ENCODE data around the gene HECTD1. TPM values are rescaled to one million over a fixed set of nuclear protein-coding genes. Genes with fewer than 3 reads are reported as not detected.

HECTD1 gene
- total and polyA plus RNA-seq, 10 of the 15 experiments (the other 5 are each of a cell fraction or from before 2014, with no cell fraction given): 27.3 to 116 (median 57.7) TPM

DNA sequence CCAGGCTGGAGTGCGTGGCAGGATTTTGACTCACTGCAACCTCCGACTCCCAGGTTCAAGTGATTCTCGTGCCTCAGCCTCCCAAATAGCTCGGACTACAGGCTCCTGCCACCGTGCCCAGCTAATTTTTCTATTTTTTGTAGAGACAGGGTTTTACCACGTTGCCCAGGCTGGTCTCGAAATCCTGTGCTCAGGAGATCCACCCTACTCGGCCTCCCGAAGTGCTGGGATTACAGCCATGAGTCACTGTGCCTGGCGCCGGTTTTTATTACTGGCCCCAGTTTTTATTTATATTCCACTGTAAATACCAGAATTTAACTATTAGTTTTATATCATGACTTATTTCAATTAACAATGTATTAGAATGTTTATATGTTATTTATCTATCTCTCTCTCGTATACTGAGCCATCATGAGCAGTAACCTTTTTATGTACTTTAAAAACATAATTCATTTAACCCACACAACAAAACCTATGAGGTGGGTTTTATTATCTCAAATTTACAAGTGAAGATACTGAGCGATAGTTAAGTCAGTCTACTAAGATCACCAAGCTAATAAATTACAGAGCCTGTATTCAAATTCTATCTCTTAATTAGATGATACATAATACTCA, 47.8 kb downstream of the HECTD1 start:
- BruUV-seq (replicated peaks): no TSS peak
- Histone ChIP-seq H3K9ac (ENCODE audit: control insufficient read depth, insufficient read depth, low read length) (no peak overlapping the region), H3K27me3 (replicated peaks in 1 of 2; ENCODE audit: control insufficient read depth in 2 of 2, insufficient read depth in 2 of 2, low read length in 1 of 2) (no peaks in the 10 kb centered on the region), H4K20me1 (ENCODE audit: control insufficient read depth, insufficient read depth) (no peaks in the 10 kb centered on the region), H2AFZ (ENCODE audit: control insufficient read depth, low read depth, low read length) (no peak overlapping the region), H3K36me3 (ENCODE audit: control insufficient read depth in 2 of 2, insufficient read depth in 2 of 2, low read length in 1 of 2) (peaks cover 4 to 6% of the 10 kb centered on the region in 2 experiments; a peak in 3 of 4 replicates), H3K9me3 (replicated peaks; ENCODE audit: control insufficient read depth, insufficient read depth, low read length) (no peaks in the 10 kb centered on the region), H3K27ac (ENCODE audit: control insufficient read depth, insufficient read depth) (no peak overlapping the region), H3K4me1 (ENCODE audit: control insufficient read depth, insufficient read depth, low read length) (no peaks in the 10 kb centered on the region), H3K4me3 (no peak overlapping the region), H3K79me2 (ENCODE audit: control insufficient read depth, insufficient read depth, low read length) (no peaks in the 10 kb centered on the region), H3K4me2 (ENCODE audit: control insufficient read depth, insufficient read depth) (no peak overlapping the region)
- WGBS (ENCODE audit: insufficient coverage, insufficient replicate concordance, low lambda C conversion rate, missing lambda C conversion rate): 96% methylated on average over 13 of the region's 13 CpGs
- ChIA-PET POLR2A (no interaction called here), SMC1A (ENCODE audit: uncharacterized antibody, unreplicated experiment) (interaction anchor here (0.5 kb wide), 1 partner anchor 134 kb away, joined by 3 read pairs; no protein-coding TSS in a partner anchor), RAD21 (ENCODE audit: unreplicated experiment) (no interaction called here), CTCF (interaction anchor here (0.6 kb wide), 2 partner anchors 35 to 190 kb away, joined by 3 read pairs; no protein-coding TSS in a partner anchor)
- FAIRE-seq (no peak), ATAC-seq (no peak), DNase-seq (ENCODE audit: low read depth, low spot score) (no peak)
- no peak for TF ChIP-seq ZNF274 (IDR thresholded peaks at IDR 0.05; ENCODE audit: insufficient read depth, insufficient read length)
- no peak for TF ChIP-seq HDGF (IDR thresholded peaks at IDR 0.05)
- TF ChIP-seq FOXK2 (IDR thresholded peaks at IDR 0.05): no peak
- no peak for TF ChIP-seq CREB1 (IDR thresholded peaks at IDR 0.05; ENCODE audit: low read depth)
- TF ChIP-seq GATAD2B (conservative IDR thresholded peaks at IDR 0.05; ENCODE audit: low read depth): no peak
- TF ChIP-seq CHD1 (IDR thresholded peaks at IDR 0.05; ENCODE audit: low read depth, low read length): no peak
- no peak for TF ChIP-seq FOXM1 (IDR thresholded peaks at IDR 0.05; ENCODE audit: low read depth, low read length)
- in situ Hi-C loops (cut with MboI) (no loop called here), intact Hi-C loops (cut with micrococcal nuclease; ENCODE audit: unreplicated experiment) (loop anchor here (10.0 kb wide), 1 partner anchor 195 kb away; no protein-coding TSS in a partner anchor)

DNA sequence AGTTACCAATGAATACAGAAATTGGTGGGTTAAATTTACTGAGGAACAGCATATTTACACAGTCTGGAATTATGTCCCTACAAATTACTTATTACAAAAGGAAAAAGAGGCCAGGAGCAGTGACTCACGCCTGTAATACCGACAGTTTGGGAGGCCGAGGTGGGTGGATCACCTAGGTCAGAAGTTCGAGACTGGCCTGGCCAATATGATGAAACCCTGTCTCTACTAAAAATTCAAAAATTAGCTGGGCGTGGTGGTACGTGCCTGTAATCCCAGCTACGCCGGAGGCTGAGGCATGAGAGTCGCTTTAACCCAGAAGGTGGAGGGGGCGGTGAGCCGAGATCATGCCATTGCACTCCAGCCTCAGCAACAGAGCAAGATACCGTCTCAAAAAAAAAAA, 52.6 kb downstream of the HECTD1 start:
- in situ Hi-C loops (cut with MboI) (no loop called here), intact Hi-C loops (cut with micrococcal nuclease; ENCODE audit: unreplicated experiment) (no loop called here)
- 95% methylated on average over 12 of the region's 12 CpGs for WGBS (ENCODE audit: insufficient coverage, insufficient replicate concordance, low lambda C conversion rate, missing lambda C conversion rate)
- no peak for FAIRE-seq
- no peaks in the 10 kb centered on the region for H4K20me1 ChIP-seq (ENCODE audit: control insufficient read depth, insufficient read depth)
- RAD21 ChIA-PET (ENCODE audit: unreplicated experiment): no interaction called here
- no peak overlapping the region for H3K4me2 ChIP-seq (ENCODE audit: control insufficient read depth, insufficient read depth)
- CTCF ChIA-PET: no interaction called here
- TSS peak; percentile 43 for BruUV-seq (replicated peaks)
- POLR2A ChIA-PET: no interaction called here
- no peaks in the 10 kb centered on the region for H3K27me3 ChIP-seq (replicated peaks in 1 of 2; ENCODE audit: control insufficient read depth in 2 of 2, insufficient read depth in 2 of 2, low read length in 1 of 2)
- SMC1A ChIA-PET (ENCODE audit: uncharacterized antibody, unreplicated experiment): interaction anchor here (0.9 kb wide), 1 partner anchor 119 kb away, joined by 3 read pairs; no protein-coding TSS in a partner anchor
- no peak overlapping the region for H3K4me3 ChIP-seq
- DNase-seq (ENCODE audit: low read depth, low spot score): no peak
- no peaks in the 10 kb centered on the region for H3K9me3 ChIP-seq (replicated peaks; ENCODE audit: control insufficient read depth, insufficient read depth, low read length)
- no peak overlapping the region for H3K9ac ChIP-seq (ENCODE audit: control insufficient read depth, insufficient read depth, low read length)
- ATAC-seq: no peak
- H3K27ac ChIP-seq (ENCODE audit: control insufficient read depth, insufficient read depth): no peak overlapping the region
- H3K4me1 ChIP-seq (ENCODE audit: control insufficient read depth, insufficient read depth, low read length): no peaks in the 10 kb centered on the region
- peaks cover 2 to 12% of the 10 kb centered on the region in 2 experiments; a peak in 3 of 4 replicates for H3K36me3 ChIP-seq (ENCODE audit: control insufficient read depth in 2 of 2, insufficient read depth in 2 of 2, low read length in 1 of 2)
- H2AFZ ChIP-seq (ENCODE audit: control insufficient read depth, low read depth, low read length): no peak overlapping the region
- no peaks in the 10 kb centered on the region for H3K79me2 ChIP-seq (ENCODE audit: control insufficient read depth, insufficient read depth, low read length)
- TF ChIP-seq, protein P1, sequence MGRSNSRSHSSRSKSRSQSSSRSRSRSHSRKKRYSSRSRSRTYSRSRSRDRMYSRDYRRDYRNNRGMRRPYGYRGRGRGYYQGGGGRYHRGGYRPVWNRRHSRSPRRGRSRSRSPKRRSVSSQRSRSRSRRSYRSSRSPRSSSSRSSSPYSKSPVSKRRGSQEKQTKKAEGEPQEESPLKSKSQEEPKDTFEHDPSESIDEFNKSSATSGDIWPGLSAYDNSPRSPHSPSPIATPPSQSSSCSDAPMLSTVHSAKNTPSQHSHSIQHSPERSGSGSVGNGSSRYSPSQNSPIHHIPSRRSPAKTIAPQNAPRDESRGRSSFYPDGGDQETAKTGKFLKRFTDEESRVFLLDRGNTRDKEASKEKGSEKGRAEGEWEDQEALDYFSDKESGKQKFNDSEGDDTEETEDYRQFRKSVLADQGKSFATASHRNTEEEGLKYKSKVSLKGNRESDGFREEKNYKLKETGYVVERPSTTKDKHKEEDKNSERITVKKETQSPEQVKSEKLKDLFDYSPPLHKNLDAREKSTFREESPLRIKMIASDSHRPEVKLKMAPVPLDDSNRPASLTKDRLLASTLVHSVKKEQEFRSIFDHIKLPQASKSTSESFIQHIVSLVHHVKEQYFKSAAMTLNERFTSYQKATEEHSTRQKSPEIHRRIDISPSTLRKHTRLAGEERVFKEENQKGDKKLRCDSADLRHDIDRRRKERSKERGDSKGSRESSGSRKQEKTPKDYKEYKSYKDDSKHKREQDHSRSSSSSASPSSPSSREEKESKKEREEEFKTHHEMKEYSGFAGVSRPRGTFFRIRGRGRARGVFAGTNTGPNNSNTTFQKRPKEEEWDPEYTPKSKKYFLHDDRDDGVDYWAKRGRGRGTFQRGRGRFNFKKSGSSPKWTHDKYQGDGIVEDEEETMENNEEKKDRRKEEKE (IDR thresholded peaks at IDR 0.05): no peak
- TF ChIP-seq CREB1 (IDR thresholded peaks at IDR 0.05; ENCODE audit: low read depth) (no peak), SPI1 (IDR thresholded peaks at IDR 0.05; ENCODE audit: borderline replicate concordance, insufficient read depth, low read depth, low read length) (no peak), KLF5 (IDR thresholded peaks at IDR 0.05; ENCODE audit: partially characterized antibody) (no peak), RELA (IDR thresholded peaks at IDR 0.05; ENCODE audit: borderline replicate concordance, partially characterized antibody) (no peak), LARP7 (IDR thresholded peaks at IDR 0.05) (no peak), PML (IDR thresholded peaks at IDR 0.05; ENCODE audit: low read length) (no peak), RBBP5 (conservative IDR thresholded peaks at IDR 0.05) (no peak), PAX8 (IDR thresholded peaks at IDR 0.05) (no peak)
